CD4-positive, alpha-beta T cell treated with Interleukin-6 for 4 hours (primary cell): Measurements from ENCODE around the gene ELMOD1.

Experiments used
- DNase-seq: peaks from one replicate; pipeline ENCODE4 v3.0.0-alpha.2; 2020; ENCODE audit warnings: mixed read lengths

ELMOD1 gene

GRCh38 chr11:107691000-107691750, 100.2 kb downstream of the ELMOD1 start:
- DNase-seq: no peak

- no peak for DNase-seq
Measured at GRCh38 chr11:107695446-107695845, 104.5 kb downstream of the ELMOD1 start.

GRCh38 chr11:107696140-107696539, 105.2 kb downstream of the ELMOD1 start:
- no peak for DNase-seq

- no peak for DNase-seq
Measured at GRCh38 chr11:107697291-107697690, 106.3 kb downstream of the ELMOD1 start.

GRCh38 chr11:107699371-107700285, 108.7 kb downstream of the ELMOD1 start:
- no peak for DNase-seq

- DNase-seq: no peak
Measured at GRCh38 chr11:107702109-107702660, 111.2 kb downstream of the ELMOD1 start.

- no peak for DNase-seq
Measured at GRCh38 chr11:107702723-107703122, 111.8 kb downstream of the ELMOD1 start.

- DNase-seq: no peak
Measured at GRCh38 chr11:107704451-107704850, 113.5 kb downstream of the ELMOD1 start.

GRCh38 chr11:107705027-107705426, 114.1 kb downstream of the ELMOD1 start:
- DNase-seq: no peak

- no peak for DNase-seq
Measured at GRCh38 chr11:107706531-107706930, 115.6 kb downstream of the ELMOD1 start.

- no peak for DNase-seq
Measured at GRCh38 chr11:107707215-107707671, 116.3 kb downstream of the ELMOD1 start.

GRCh38 chr11:107707807-107708206, 116.9 kb downstream of the ELMOD1 start:
- DNase-seq: no peak

GRCh38 chr11:107708792-107709191, 117.8 kb downstream of the ELMOD1 start:
- DNase-seq: no peak

- DNase-seq: no peak
Measured at GRCh38 chr11:107710301-107710700, 119.4 kb downstream of the ELMOD1 start.

GRCh38 chr11:107711861-107712755, 121.2 kb downstream of the ELMOD1 start, which contains the start of gene SLN:
Gene SLN, minus strand, starts transcription at chr11:107712056.
- DNase-seq: no peak

- DNase-seq: no peak
Measured at GRCh38 chr11:107713009-107713408, 122.1 kb downstream of the ELMOD1 start.
